Hepatocyte (in vitro differentiated cells): Measurements from ENCODE around the gene ZNF576. TPM values are rescaled to one million over a fixed set of nuclear protein-coding genes. Genes with fewer than 3 reads are reported as not detected.
"Not testable (repeated sequence)": the region's sequence is repeated elsewhere in the genome, so short reads cannot be mapped to it uniquely, and the experiment has no call there.

Experiments
- DNase-seq: peaks from one replicate; pipeline ENCODE4 v3.0.0-alpha.2; 2016; ENCODE audit warnings: low spot score
- H2AFZ ChIP-seq: fragments of 200-600 bp; sonication (generic); 2 replicates; pipeline ENCODE4 v1.6.0; 2016; ENCODE audit warnings: antibody characterized with exemption, mild to moderate bottlenecking
- H3K27ac ChIP-seq: fragments of 200-600 bp; sonication (generic); 2 replicates; pipeline ENCODE4 v1.5.1; 2016; ENCODE audit warnings: mild to moderate bottlenecking
- H3K27me3 ChIP-seq: fragments of 200-600 bp; sonication (generic); 2 replicates; pipeline ENCODE4 v1.6.1; 2016
- H3K36me3 ChIP-seq: fragments of 200-600 bp; sonication (generic); replicated peaks from 2 replicates; pipeline ENCODE4 v1.5.1; 2016; ENCODE audit warnings: low read depth; ENCODE audit not compliant: insufficient read depth
- H3K4me1 ChIP-seq: fragments of 200-600 bp; sonication (generic); 2 replicates; pipeline ENCODE4 v1.5.1; 2016; ENCODE audit warnings: mild to moderate bottlenecking, moderate library complexity; ENCODE audit not compliant: insufficient read depth
- H3K4me2 ChIP-seq: fragments of 200-600 bp; sonication (generic); 2 replicates; pipeline ENCODE4 v1.6.0; 2016
- H3K4me3 ChIP-seq: fragments of 200-600 bp; sonication (generic); 2 replicates; pipeline ENCODE4 v1.5.1; 2016; ENCODE audit warnings: mild to moderate bottlenecking
- H3K79me2 ChIP-seq: fragments of 200-600 bp; sonication (generic); 2 replicates; pipeline ENCODE4 v1.6.0; 2017; ENCODE audit warnings: mild to moderate bottlenecking
- H3K9me2 ChIP-seq: fragments of 200-600 bp; sonication (generic); replicated peaks from 2 replicates; pipeline ENCODE4 v1.6.0; 2017; ENCODE audit warnings: mild to moderate bottlenecking; ENCODE audit not compliant: insufficient read depth
- H3K9me3 ChIP-seq: fragments of 200-600 bp; sonication (generic); 2 replicates; pipeline ENCODE4 v1.5.1; 2016; ENCODE audit warnings: low read depth, mild to moderate bottlenecking
- H4K20me1 ChIP-seq: fragments of 200-600 bp; sonication (generic); 2 replicates; pipeline ENCODE4 v1.6.0; 2016; ENCODE audit warnings: mild to moderate bottlenecking; ENCODE audit not compliant: insufficient read depth, poor library complexity, severe bottlenecking
- CTCF ChIP-seq: fragments of 200-600 bp; sonication (generic); IDR thresholded peaks from 2 replicates; pipeline ENCODE4 v1.5.1; 2016; ENCODE audit warnings: antibody characterized with exemption, mild to moderate bottlenecking; ENCODE audit not compliant: poor library complexity
- EZH2 ChIP-seq: fragments of 200-600 bp; sonication (generic); IDR thresholded peaks from 2 replicates; pipeline ENCODE4 v1.6.1; 2016; ENCODE audit warnings: antibody characterized with exemption, mild to moderate bottlenecking, borderline replicate concordance
- EZH2phosphoT487 ChIP-seq: fragments of 200-600 bp; sonication (generic); IDR thresholded peaks from one replicate; pipeline ENCODE4 v1.6.1; 2018; ENCODE audit warnings: antibody characterized with exemption, mild to moderate bottlenecking, low read depth, moderate library complexity; ENCODE audit not compliant: unreplicated experiment, severe bottlenecking
- WGBS: methylation state at CpG from one replicate; pipeline ENCODE4 v1.1.6; 2016; ENCODE audit warnings: low lambda C conversion rate; ENCODE audit errors: missing lambda C conversion rate; 5-methylcytosine and 5-hydroxymethylcytosine counted together
- polyA plus RNA-seq: library from polyadenylated mRNA; unstranded; fragments of >200 nt; fragmentation: Nextera tagmentation; extraction: Ambion mirVana; gene quantifications from 2 replicates; pipeline ENCODE4 v1.2.1, GENCODE V29; 2016
- total RNA-seq: library from RNA; depleted of rRNA; stranded (reverse); fragments of >200 nt; gene quantifications from 2 replicates; pipeline ENCODE4 v1.2.3, GENCODE V29; 2014

ZNF576 gene
- total and polyA plus RNA-seq, 2 experiments from 2014 or later: 16.1 to 16.2 TPM

GRCh38 chr19:43649514-43649913, 53.1 kb downstream of the ZNF576 start:
- no peaks in the 10 kb centered on the region for H3K9me3 ChIP-seq
- H4K20me1 ChIP-seq: no peaks in the 10 kb centered on the region
- H3K4me2 ChIP-seq: no peak overlapping the region
- no peaks in the 10 kb centered on the region for H3K9me2 ChIP-seq
- no peaks in the 10 kb centered on the region for H3K36me3 ChIP-seq
- no peak overlapping the region for H3K4me3 ChIP-seq
- H3K27ac ChIP-seq: no peak overlapping the region
- H3K4me1 ChIP-seq: no peaks in the 10 kb centered on the region
- no peak for TF ChIP-seq CTCF
- TF ChIP-seq EZH2: no peak
- TF ChIP-seq EZH2phosphoT487: no peak
- H3K27me3 ChIP-seq: no peaks in the 10 kb centered on the region
- DNase-seq: no peak
- H2AFZ ChIP-seq: no peak overlapping the region
- H3K79me2 ChIP-seq: no peaks in the 10 kb centered on the region
- WGBS: 100% methylated on average over 2 of the region's 2 CpGs

DNA sequence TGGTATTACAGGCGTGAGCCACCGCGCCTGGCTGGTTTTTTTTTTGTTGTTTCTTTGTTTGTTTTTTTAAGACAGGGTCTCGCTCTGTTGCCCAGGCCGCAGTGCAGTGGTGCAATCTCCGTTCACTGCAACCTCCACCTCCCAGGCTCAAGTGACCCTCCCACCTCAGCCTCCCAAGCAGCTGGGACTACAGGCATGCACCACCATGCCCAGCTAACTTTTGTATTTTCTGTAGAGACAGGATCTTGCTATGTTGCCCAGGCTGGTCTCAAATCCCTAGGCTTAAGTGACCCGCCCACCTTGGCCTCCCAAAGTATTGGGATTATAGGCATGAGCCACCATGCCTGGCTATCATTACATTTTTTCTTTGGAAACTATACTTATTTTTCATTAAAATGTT, 53.9 kb downstream of the ZNF576 start:
- H3K4me2 ChIP-seq, H3K36me3 ChIP-seq, H3K9me3 ChIP-seq, H3K9me2 ChIP-seq, H3K4me1 ChIP-seq, H4K20me1 ChIP-seq, H3K27me3 ChIP-seq, H2AFZ ChIP-seq, DNase-seq, H3K27ac ChIP-seq, H3K79me2 ChIP-seq, H3K4me3 ChIP-seq: not testable (repeated sequence)
- 94% methylated on average over 6 of the region's 7 CpGs for WGBS

Other genes starting within 250 kb of the ZNF576 start
- gene CD177, start 242.9 kb upstream of the ZNF576 start, total RNA-seq: 0.30 and 1.2 TPM in 2 replicates
- 0.49 TPM in 1 of 2 replicates, not detected in the other for gene CD177, start 242.9 kb upstream of the ZNF576 start, polyA plus RNA-seq
- gene TEX101, start 181.7 kb upstream of the ZNF576 start, total RNA-seq: not detected in 2 replicates
- not detected in 2 replicates for gene TEX101, start 181.7 kb upstream of the ZNF576 start, polyA plus RNA-seq
- gene LYPD3, start 131.0 kb upstream of the ZNF576 start, total RNA-seq: 4.6 and 4.8 TPM in 2 replicates
- 13.2 and 13.5 TPM in 2 replicates for gene LYPD3, start 131.0 kb upstream of the ZNF576 start, polyA plus RNA-seq
- 22.2 and 24.9 TPM in 2 replicates for gene PHLDB3, start 91.8 kb upstream of the ZNF576 start, total RNA-seq
- 23.4 and 29.0 TPM in 2 replicates for gene PHLDB3, start 91.8 kb upstream of the ZNF576 start, polyA plus RNA-seq
- gene ETHE1, start 69.4 kb upstream of the ZNF576 start, total RNA-seq: 42.1 and 49.9 TPM in 2 replicates
- 47.0 and 65.1 TPM in 2 replicates for gene ETHE1, start 69.4 kb upstream of the ZNF576 start, polyA plus RNA-seq
- 0.84 TPM in 1 of 2 replicates, not detected in the other for gene ZNF575, start 63.4 kb upstream of the ZNF576 start, total RNA-seq
- gene ZNF575, start 63.4 kb upstream of the ZNF576 start, polyA plus RNA-seq: 3.1 and 6.8 TPM in 2 replicates
- gene XRCC1, start 21.1 kb upstream of the ZNF576 start, total RNA-seq: 27.8 and 34.3 TPM in 2 replicates
- 27.3 and 27.8 TPM in 2 replicates for gene XRCC1, start 21.1 kb upstream of the ZNF576 start, polyA plus RNA-seq
- 4.7 and 11.4 TPM in 2 replicates for gene PINLYP, start 20.8 kb upstream of the ZNF576 start, total RNA-seq
- gene PINLYP, start 20.8 kb upstream of the ZNF576 start, polyA plus RNA-seq: 4.5 and 4.6 TPM in 2 replicates
- 26.0 and 26.2 TPM in 2 replicates for gene IRGQ, start 461 bp upstream of the ZNF576 start, total RNA-seq
- 9.6 and 14.4 TPM in 2 replicates for gene IRGQ, start 461 bp upstream of the ZNF576 start, polyA plus RNA-seq
- 0.27 TPM in 1 of 2 replicates, not detected in the other for gene SRRM5, start 15.5 kb downstream of the ZNF576 start, total RNA-seq
- gene SRRM5, start 15.5 kb downstream of the ZNF576 start, polyA plus RNA-seq: 0.24 and 0.79 TPM in 2 replicates
- 35.9 and 40.2 TPM in 2 replicates for gene ZNF428, start 23.0 kb downstream of the ZNF576 start, total RNA-seq
- gene ZNF428, start 23.0 kb downstream of the ZNF576 start, polyA plus RNA-seq: 73.9 and 74.9 TPM in 2 replicates
- 22.7 and 24.4 TPM in 2 replicates for gene CADM4, start 43.3 kb downstream of the ZNF576 start, total RNA-seq
- gene CADM4, start 43.3 kb downstream of the ZNF576 start, polyA plus RNA-seq: 16.6 and 17.1 TPM in 2 replicates
- gene PLAUR, start 73.6 kb downstream of the ZNF576 start, total RNA-seq: 25.0 and 28.0 TPM in 2 replicates
- 57.8 and 65.1 TPM in 2 replicates for gene PLAUR, start 73.6 kb downstream of the ZNF576 start, polyA plus RNA-seq
- not detected in 2 replicates for gene IRGC, start 119.5 kb downstream of the ZNF576 start, total RNA-seq
- not detected in 2 replicates for gene IRGC, start 119.5 kb downstream of the ZNF576 start, polyA plus RNA-seq
- 9.5 and 16.1 TPM in 2 replicates for gene SMG9, start 158.4 kb downstream of the ZNF576 start, total RNA-seq
- 34.9 and 39.7 TPM in 2 replicates for gene SMG9, start 158.4 kb downstream of the ZNF576 start, polyA plus RNA-seq
- gene KCNN4, start 184.4 kb downstream of the ZNF576 start, total RNA-seq: 2.8 and 3.6 TPM in 2 replicates
- 5.4 and 8.3 TPM in 2 replicates for gene KCNN4, start 184.4 kb downstream of the ZNF576 start, polyA plus RNA-seq
- 0.20 and 1.8 TPM in 2 replicates for gene LYPD5, start 205.9 kb downstream of the ZNF576 start, total RNA-seq
- 1.6 and 1.9 TPM in 2 replicates for gene LYPD5, start 205.9 kb downstream of the ZNF576 start, polyA plus RNA-seq
- gene ZNF283, start 230.7 kb downstream of the ZNF576 start, total RNA-seq: 7.6 and 10.7 TPM in 2 replicates
- 1.8 and 2.1 TPM in 2 replicates for gene ZNF283, start 230.7 kb downstream of the ZNF576 start, polyA plus RNA-seq